SHP77 treated with DMSO at 0.1 percent for 48 hours (cell line): ENCODE data around the gene LPP.

Experiments
- DNase-seq: peaks from one replicate; lab custom pipeline; 2025; lab: John Stamatoyannopoulos, UW

Gene LPP

GRCh38 chr3:188877381-188877780 lies 723.4 kb downstream of the LPP start:
- DNase-seq = no peak

DNA sequence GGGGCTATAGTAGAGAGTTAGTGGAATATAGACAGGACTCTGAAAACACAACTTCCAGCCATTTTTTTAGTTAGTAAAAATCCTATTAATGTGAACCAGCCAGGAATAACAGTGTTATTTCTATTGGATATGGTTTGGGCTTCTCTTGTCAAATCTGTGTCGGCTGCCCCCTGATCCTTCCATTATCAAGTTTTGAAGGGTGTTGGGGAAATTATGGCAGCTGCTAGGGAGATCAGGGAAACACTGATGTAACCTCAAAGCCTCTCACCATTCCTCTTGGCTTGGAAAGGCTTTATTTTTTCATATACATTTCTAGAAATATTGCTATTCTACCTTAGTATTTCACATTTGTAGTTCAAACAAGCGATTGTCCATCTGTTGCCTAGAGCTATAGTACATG lies 724.1 kb downstream of the LPP start:
- DNase-seq = no peak

- DNase-seq = no peak
These were observed 728.1 kb downstream of the LPP start for GRCh38 chr3:188881954-188882641.

DNA sequence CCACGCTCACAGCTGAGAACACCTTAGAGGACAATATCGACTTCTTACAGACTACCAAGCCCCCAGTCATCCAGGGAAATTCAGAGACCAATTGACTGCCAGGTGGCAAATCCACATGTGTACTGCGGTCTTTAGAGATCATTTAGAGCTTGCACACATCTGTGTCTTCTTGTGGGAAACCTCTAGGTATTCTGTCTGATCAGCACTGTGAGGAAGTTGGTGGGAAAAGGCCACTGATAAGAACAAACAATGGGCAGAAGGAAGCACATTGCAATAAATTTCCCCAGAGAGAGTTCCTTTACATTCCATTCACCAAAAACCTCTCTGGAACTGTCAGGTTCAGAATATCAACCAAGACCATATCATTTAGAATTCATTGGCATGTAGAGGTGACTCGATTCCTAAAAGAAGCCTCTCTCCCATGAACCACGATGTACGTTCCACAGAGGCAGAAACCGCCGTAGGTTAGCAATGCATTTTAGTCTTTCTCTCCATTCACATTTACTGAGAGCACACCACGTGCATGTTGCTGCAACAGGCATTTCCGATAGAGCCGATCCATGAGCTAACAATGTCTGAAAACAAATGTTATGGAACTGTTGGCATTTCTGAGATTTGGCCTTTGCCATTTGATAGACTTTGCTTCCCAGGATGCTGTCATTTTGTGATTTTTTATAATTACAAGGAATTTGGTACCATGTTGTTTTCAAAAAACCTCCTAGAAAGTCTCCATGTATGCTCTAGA lies 730.5 kb downstream of the LPP start:
- DNase-seq = no peak

DNA sequence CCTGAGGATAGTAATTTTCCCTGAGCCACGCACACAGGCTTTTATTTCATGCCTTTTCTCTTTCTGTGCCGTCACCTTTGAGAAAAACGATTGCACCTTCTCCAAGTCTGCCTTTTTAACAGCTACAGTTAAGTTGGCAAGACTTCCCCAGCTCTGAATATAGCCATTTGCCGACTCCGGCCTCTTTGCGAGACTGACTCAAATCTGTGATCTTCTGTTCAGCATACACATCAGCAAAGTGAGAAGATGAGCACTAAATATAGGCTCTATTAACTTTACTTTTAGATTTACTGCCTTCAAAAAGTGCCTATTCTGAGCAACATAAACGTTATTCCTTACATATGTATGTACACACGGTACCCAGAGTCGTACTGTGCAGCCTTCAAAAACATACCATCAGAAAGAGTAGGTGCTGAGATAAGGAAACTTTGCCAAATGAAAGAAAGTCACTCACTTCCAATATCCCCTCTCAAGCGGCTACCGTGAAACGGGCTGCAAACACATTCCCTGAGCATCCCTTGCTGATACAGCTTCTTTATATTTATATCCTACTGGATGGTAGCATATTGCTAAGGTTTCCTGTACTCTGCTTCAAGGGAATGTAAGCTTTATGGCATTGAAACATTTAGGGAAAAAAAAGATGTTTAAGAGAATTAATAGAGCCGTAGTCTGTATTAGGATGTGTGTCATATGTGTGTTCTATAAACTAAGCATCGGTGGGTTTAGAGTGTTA lies 734.5 kb downstream of the LPP start:
- DNase-seq = no peak

DNA sequence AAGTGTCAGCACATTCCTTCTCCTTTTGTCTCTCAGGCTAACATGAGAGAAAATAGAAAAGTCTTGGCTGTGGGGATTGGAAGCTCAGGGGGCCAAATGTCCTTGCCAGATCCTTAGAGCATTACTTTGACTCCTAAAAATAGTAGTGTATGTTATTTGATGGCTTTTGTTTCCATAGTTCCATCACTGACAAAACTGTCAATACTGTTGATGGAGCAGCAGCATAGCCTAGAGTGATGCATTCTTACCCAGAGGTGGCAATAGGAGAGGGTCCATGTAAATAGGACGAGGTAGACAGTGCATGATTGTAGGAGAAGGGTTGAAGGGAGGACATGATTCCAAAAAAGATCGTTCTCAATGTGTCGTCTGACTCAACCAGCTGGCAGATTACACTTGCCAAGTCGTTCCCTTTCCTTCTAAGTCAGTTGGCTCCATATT lies 735.1 kb downstream of the LPP start:
- DNase-seq = no peak

DNA sequence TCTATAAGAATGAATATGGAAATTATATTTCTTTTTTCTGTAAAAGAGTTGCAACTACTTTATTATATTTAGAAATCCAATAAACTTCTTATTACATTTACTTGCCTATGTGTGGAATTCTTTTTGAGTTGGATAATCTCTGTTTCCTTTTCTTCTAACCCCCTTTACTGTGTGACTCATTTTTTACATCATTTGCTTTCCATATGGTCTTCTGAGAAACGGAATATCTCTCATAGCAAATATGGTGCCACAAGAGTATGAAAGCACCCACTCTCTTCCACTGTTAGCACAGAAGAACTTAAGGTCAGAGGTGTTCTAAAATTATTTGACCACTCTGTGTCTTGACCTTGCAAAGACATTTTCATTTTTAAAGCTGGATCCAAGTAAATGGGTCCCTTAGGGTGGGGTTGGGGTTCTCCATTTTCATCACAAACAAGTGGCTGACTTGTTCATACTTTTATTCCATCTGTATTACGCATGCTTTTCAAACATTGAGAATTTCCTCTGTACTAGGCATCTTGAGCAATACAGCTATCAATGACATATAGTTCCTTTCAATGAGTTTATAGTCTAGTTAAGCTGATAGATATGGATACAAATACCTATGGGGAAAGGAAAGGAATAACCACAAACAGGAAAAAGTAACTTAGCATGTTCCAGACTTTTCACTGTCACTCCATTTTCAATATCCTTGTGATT lies 736.8 kb downstream of the LPP start:
- DNase-seq = no peak

GRCh38 chr3:188899881-188900280 lies 745.9 kb downstream of the LPP start:
- DNase-seq = no peak

DNA sequence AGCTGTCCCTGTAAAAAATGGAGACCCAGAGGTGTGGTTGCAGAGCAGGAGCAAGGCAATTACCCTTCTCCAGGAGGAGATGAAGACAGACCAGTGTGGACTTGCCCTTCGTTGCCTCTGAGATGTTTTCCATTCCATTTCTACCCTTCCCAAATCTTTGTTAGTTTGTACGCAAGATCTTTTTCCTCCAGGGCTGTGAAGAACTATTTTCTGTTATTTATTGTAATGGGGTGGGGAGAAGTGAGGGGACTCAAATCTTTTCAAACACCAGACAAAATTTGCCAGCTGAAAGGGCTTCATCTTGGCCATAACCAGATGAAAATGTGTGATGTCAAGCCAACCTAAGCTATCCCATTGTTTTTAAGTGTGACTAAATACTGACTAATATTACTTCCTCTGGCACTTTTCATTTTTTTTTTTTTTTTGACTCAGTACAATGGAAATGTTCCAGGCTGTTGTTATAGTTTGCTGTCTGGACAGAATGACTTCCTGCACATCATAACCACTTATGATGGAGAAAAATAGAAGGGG lies 746.5 kb downstream of the LPP start:
- DNase-seq = no peak

DNA sequence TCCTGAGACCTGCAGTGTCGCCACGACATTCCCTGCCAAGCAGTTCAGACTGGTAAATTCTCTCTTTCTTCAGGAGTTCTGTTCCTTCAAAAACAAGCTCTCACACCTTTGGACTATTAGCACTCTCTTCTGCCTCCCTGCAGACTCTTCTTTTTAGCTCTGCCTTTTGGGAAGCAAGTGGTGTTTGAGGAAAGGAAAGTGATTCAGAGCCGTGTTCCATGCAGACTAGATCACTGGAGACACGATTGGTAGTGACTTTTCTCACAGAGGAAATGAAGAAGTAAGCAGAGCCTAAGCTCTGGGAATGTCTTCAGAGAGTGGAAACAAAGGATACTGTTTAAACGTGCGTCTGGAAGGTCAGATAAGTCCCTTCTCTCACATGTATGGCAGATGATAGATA lies 747.2 kb downstream of the LPP start:
- no peak for DNase-seq

DNA sequence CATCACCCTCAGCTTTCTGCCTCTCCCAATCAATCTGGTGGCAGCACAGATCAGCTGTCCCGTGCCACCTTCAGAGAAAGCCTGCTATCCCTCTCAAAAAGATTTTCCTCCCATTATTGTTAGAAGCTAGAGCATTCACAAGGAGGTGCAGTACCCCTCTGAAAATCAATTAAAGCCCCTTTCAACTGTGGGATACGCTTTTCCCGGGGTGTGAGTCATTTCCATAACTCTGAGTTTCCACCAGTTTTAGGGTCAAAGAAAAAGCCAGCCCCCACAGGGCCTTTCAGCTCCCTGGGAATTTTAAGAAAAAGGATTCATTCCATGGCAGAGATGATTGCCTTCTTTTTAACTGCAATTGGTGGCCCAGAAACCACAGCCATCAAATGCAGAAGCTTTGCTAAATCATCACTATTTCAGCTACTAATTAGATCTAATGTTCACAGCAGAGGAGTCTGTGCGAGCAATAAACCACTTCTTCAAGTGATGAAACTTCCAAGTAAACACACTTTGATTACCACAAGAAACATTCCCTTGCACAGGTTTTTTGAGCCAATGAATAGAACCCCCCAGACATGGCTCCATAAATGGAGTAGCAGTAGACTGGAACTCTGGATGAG lies 747.8 kb downstream of the LPP start:
- DNase-seq = no peak

DNA sequence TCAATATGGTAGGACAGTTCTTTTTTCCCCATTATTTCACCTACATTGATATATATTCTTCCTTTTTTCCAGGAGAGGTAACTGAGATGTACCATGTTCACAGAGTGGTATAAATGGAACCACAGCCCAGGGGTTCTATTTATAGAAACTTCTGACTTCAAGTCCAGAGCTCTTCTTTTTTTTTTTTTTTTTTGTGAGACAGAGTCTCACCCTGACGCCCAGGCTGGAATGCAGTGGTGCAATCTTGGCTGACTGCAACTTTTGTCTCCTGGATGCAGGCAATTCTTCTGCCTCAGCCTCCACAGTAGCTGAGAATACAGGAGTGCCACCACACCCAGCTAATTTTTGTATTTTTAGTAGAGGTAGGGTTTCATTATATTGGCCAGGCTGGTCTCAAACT lies 750.7 kb downstream of the LPP start:
- no peak for DNase-seq

- DNase-seq = no peak
These were observed 751.6 kb downstream of the LPP start for GRCh38 chr3:188905547-188905946.

- DNase-seq = no peak
These were observed 752.3 kb downstream of the LPP start for GRCh38 chr3:188906236-188906635.

GRCh38 chr3:188908002-188908850 lies 754.3 kb downstream of the LPP start:
- no peak for DNase-seq

DNA sequence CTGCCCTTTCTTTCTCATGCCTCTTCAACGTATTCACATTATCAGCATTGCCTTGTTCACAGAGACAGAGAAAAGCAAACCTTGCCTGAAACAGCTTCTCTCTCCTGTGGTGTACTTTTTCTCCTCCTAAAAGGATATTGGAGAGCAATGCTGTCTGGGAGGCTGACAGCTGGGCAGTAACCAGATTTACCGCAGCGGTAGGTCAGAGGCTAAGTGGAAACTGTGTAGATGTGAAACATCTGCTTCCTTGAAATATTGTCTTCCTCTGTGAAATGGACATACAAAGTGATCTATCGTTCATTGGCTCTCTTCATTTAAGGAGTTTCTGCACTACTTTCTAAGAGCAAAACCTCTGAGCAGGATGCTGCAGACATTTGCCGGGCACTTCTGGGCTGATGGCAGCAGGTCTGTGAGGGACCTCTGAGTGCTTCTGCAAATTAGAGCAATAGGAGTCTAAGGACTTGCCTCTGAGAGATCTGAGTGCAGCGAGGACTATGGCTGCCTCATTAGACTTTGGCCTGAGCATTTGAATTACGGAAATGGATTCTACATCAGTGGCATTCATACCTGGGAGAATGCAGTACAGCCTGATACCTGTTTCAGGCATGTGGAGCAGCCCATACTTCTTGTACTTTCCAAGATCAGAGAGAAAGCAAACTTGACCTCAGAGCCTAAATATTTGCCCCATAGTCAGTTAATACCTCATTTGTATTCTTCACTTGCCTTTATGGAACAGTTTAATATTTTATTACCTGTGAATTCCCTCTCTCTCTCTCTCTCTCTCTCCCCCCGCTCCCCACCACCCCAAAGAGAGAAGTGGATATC lies 757.3 kb downstream of the LPP start:
- DNase-seq = no peak

GRCh38 chr3:188913084-188913483 lies 759.1 kb downstream of the LPP start:
- DNase-seq = no peak

DNA sequence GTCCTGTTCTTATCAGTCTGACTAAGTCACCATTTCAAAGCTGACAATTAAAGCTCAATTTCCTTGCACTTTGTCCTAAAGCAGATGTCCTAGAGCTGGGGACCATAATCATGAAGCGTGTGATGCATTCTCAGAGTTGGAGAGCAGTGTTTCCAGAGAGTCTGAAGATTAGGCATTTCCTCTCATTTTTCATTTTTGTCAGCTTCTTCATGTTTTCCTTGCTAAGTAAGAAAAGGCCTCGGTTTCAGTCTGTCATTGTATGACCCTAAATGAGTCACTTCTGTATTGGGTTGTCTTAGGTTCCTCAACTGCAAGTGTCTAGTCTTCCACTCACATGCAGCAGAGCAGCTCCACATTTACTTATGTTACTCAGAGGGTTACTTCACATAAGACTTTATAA lies 760.6 kb downstream of the LPP start:
- DNase-seq = no peak

DNA sequence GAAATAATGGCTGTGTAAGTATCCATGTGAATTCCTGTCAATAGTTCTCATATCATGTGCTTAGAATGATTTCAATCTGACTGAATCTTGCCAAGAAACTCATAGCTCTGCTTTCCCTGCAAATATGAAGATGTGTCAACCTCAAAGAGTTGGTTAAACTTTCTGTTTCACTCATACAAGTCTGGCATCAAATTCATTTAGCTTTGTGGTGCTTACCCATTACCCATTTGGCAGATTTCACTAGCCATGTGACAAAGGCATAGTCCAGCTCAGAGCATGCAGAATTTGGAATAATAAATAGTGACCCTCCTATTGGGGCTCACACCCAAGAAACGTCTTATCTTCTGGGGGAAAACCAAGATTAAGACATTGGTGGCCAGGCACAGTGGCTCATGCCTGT lies 761.2 kb downstream of the LPP start:
- DNase-seq = no peak

DNA sequence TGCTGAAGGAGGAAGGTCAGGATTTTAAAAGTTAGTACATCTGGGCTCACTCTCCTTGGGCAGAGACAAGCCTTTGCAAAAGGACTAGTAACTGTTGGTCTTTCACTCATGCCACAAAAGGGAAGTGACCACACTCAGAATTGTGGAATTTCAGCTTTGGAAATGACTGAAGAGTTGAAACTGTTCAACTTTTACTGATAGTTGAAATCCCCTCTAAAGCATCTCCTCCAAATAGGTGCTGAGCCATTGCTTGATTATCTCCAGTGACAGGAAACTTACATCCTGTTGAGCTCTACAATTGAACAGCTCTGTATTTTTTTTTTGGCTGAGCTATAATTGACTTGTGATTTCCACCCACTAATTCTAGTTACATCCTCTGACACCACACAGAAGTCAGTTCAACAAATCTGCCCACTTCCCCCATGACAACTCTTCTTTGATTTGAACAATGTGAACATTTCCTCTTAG lies 763.0 kb downstream of the LPP start:
- no peak for DNase-seq
